ENCODE measurements around the gene BAHD1.
A peak's percentile ranks its signal among the peaks of the same experiment; 100 is the strongest.

BAHD1 gene

DNA sequence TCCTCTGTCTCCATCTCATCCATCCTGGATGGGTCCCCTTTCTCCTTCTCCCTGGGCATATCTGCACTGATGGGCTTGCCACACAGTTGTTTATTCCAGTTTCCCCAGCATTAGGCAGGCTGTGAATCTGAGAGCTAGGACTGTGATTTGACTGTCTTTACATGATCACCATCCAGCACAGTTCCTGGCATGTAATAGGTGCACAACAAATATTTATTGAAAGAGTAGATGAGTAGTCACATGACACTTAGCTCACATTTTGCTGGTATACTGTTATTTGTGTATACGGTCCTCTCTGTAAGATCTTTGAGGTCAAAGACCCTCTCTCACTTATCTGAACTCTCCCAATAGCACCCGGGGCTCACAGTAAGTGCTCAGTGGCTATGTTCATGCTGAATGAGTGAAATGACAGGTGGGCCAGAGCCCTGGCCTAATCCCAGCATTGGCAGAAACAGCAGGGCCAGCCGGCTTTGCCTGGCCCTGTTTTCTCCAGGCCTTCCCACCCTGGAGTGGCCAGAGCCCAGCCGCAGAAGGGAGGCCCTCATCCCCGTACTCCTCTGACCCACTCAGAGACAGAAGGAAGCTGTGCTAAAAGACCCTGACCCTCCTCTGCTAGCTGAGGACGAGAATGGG lies 16.2 kb upstream of the BAHD1 start:
- H2BK120ac ChIP-seq (ENCODE audit: low read depth, low read length) = no peak overlapping the region
- H4K8ac ChIP-seq (ENCODE audit: low read depth, low read length) = no peak overlapping the region
- no peak overlapping the region for H4K91ac ChIP-seq (ENCODE audit: low read depth, low read length, poor library complexity)
- H3K4me1 ChIP-seq (ENCODE audit: control insufficient read depth in 2 of 2, insufficient read depth in 1 of 2, low read depth in 1 of 2, low read length in 2 of 2) = peaks cover 3 to 4% of the 10 kb centered on the region in 2 donors
- no peak overlapping the region for H3K14ac ChIP-seq (ENCODE audit: low read length)
- H3K27ac ChIP-seq (replicated peaks; ENCODE audit: low read length) = no peak overlapping the region
- no peak overlapping the region for H2AFZ ChIP-seq (ENCODE audit: low read length)
- H2BK12ac ChIP-seq (ENCODE audit: low read length) = no peak overlapping the region
- H3K4me3 ChIP-seq (ENCODE audit: low read length in 2 of 2) = peak overlapping the region in 1 of 2 donors; percentile 59
- H3K4ac ChIP-seq (ENCODE audit: low read length) = no peak overlapping the region
- H3K23ac ChIP-seq (ENCODE audit: low read depth, low read length, poor library complexity) = no peak overlapping the region
- no peak overlapping the region for H2BK15ac ChIP-seq (ENCODE audit: low read length)
- no peaks in the 10 kb centered on the region for H3K79me1 ChIP-seq (ENCODE audit: low read depth, low read length)
- no peak for DNase-seq (ENCODE audit: low spot score)
- no peak overlapping the region for H3K18ac ChIP-seq (ENCODE audit: low read length)
- H2BK5ac ChIP-seq (ENCODE audit: low read length) = no peak overlapping the region
- no peak overlapping the region for H3K4me2 ChIP-seq (ENCODE audit: insufficient read depth, low read length, poor library complexity, severe bottlenecking)
- H3K36me3 ChIP-seq (replicated peaks in 1 of 2; ENCODE audit: control insufficient read depth in 2 of 2, insufficient read depth in 2 of 2, low read length in 2 of 2) = peaks cover 0 to 2% of the 10 kb centered on the region in 2 donors
- WGBS, 2 donors (ENCODE audit: extremely low coverage in 2 of 2, insufficient read length in 2 of 2, insufficient replicate concordance in 1 of 2) = no CpG with 5 or more reads among the region's 6 CpGs
- H3K9ac ChIP-seq (ENCODE audit: low read depth, low read length, poor library complexity) = no peak overlapping the region
- H2AK5ac ChIP-seq (ENCODE audit: low read depth, low read length) = no peak overlapping the region
- peaks cover 0 to 2% (median 0%) of the 10 kb centered on the region in 3 experiments for H3K27me3 ChIP-seq (ENCODE audit: control insufficient read depth in 3 of 3, insufficient read depth in 3 of 3, low read depth in 1 of 3, low read length in 3 of 3)
- no peaks in the 10 kb centered on the region for H3K9me3 ChIP-seq (replicated peaks in 1 of 2; ENCODE audit: control insufficient read depth in 2 of 2, insufficient read depth in 1 of 2, low read depth in 1 of 2, low read length in 2 of 2)

GRCh38 chr15:40425681-40426080 lies 15.1 kb upstream of the BAHD1 start:
- Histone ChIP-seq H3K36me3 (replicated peaks in 1 of 2; ENCODE audit: control insufficient read depth in 2 of 2, insufficient read depth in 2 of 2, low read length in 2 of 2) (peaks cover 0 to 2% of the 10 kb centered on the region in 2 donors), H3K79me1 (ENCODE audit: low read depth, low read length) (no peaks in the 10 kb centered on the region)

DNA sequence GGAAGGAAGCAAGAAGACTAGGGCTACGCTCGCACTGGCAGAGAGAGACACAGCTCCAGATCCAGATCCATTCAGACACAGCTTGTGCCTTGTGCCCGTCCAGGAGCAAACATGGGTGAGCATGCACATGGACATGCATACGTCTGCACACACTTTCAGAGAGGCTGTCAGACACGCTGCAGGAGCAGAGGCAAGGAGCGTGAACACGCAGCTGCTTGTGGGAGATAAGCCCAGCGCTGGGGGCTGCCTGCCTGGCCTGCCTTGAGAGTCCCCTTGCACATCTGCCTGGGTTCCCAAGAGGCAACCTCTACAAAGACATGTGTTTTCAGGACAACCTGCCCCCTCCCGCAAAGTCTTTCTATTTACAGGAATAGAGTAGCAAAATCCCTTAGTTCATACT lies 13.6 kb upstream of the BAHD1 start:
- H3K27ac ChIP-seq (replicated peaks; ENCODE audit: low read length) = no peak overlapping the region
- peak overlapping the region in 1 of 2 donors; percentile 30 for H3K4me3 ChIP-seq (ENCODE audit: low read length in 2 of 2)
- no peak overlapping the region for H2AFZ ChIP-seq (ENCODE audit: low read length)
- H3K4me1 ChIP-seq (ENCODE audit: control insufficient read depth in 2 of 2, insufficient read depth in 1 of 2, low read depth in 1 of 2, low read length in 2 of 2) = peaks cover 0 to 2% of the 10 kb centered on the region in 2 donors
- WGBS, 2 donors (ENCODE audit: extremely low coverage in 2 of 2, insufficient read length in 2 of 2, insufficient replicate concordance in 1 of 2) = no CpG with 5 or more reads among the region's 9 CpGs
- no peak for DNase-seq (ENCODE audit: low spot score)
- no peaks in the 10 kb centered on the region for H3K79me1 ChIP-seq (ENCODE audit: low read depth, low read length)
- H3K18ac ChIP-seq (ENCODE audit: low read length) = no peak overlapping the region
- no peak overlapping the region for H3K14ac ChIP-seq (ENCODE audit: low read length)
- H2BK15ac ChIP-seq (ENCODE audit: low read length) = no peak overlapping the region
- no peak overlapping the region for H3K4ac ChIP-seq (ENCODE audit: low read length)
- H2BK12ac ChIP-seq (ENCODE audit: low read length) = no peak overlapping the region
- no peak overlapping the region for H3K4me2 ChIP-seq (ENCODE audit: insufficient read depth, low read length, poor library complexity, severe bottlenecking)
- H3K9ac ChIP-seq (ENCODE audit: low read depth, low read length, poor library complexity) = no peak overlapping the region
- no peak overlapping the region for H2AK5ac ChIP-seq (ENCODE audit: low read depth, low read length)
- peaks cover 0 to under 1% (median 0%) of the 10 kb centered on the region in 3 experiments for H3K27me3 ChIP-seq (ENCODE audit: control insufficient read depth in 3 of 3, insufficient read depth in 3 of 3, low read depth in 1 of 3, low read length in 3 of 3)
- H4K91ac ChIP-seq (ENCODE audit: low read depth, low read length, poor library complexity) = no peak overlapping the region
- peak overlapping the region; percentile 76 for H3K23ac ChIP-seq (ENCODE audit: low read depth, low read length, poor library complexity)
- peaks cover 0 to 2% of the 10 kb centered on the region in 2 donors for H3K36me3 ChIP-seq (replicated peaks in 1 of 2; ENCODE audit: control insufficient read depth in 2 of 2, insufficient read depth in 2 of 2, low read length in 2 of 2)
- H2BK5ac ChIP-seq (ENCODE audit: low read length) = no peak overlapping the region
- no peaks in the 10 kb centered on the region for H3K9me3 ChIP-seq (replicated peaks in 1 of 2; ENCODE audit: control insufficient read depth in 2 of 2, insufficient read depth in 1 of 2, low read depth in 1 of 2, low read length in 2 of 2)
- no peak overlapping the region for H2BK120ac ChIP-seq (ENCODE audit: low read depth, low read length)
- H4K8ac ChIP-seq (ENCODE audit: low read depth, low read length) = no peak overlapping the region

More at GRCh38 chr15:40425681-40426080, 15.1 kb upstream of the BAHD1 start:
- no peak overlapping the region for H2BK120ac ChIP-seq (ENCODE audit: low read depth, low read length)
- no peak overlapping the region for H3K18ac ChIP-seq (ENCODE audit: low read length)
- no peak overlapping the region for H2BK12ac ChIP-seq (ENCODE audit: low read length)
- H4K91ac ChIP-seq (ENCODE audit: low read depth, low read length, poor library complexity) = no peak overlapping the region
- no peak overlapping the region for H3K4ac ChIP-seq (ENCODE audit: low read length)
- no peak overlapping the region for H3K4me2 ChIP-seq (ENCODE audit: insufficient read depth, low read length, poor library complexity, severe bottlenecking)
- WGBS, 2 donors (ENCODE audit: extremely low coverage in 2 of 2, insufficient read length in 2 of 2, insufficient replicate concordance in 1 of 2) = no CpG with 5 or more reads among the region's 5 CpGs
- no peak overlapping the region for H3K4me3 ChIP-seq (ENCODE audit: low read length in 2 of 2)
- H2AFZ ChIP-seq (ENCODE audit: low read length) = no peak overlapping the region
- H3K9me3 ChIP-seq (replicated peaks in 1 of 2; ENCODE audit: control insufficient read depth in 2 of 2, insufficient read depth in 1 of 2, low read depth in 1 of 2, low read length in 2 of 2) = no peaks in the 10 kb centered on the region
- no peak overlapping the region for H4K8ac ChIP-seq (ENCODE audit: low read depth, low read length)
- H2BK15ac ChIP-seq (ENCODE audit: low read length) = no peak overlapping the region
- DNase-seq (ENCODE audit: low spot score) = no peak
- H3K27me3 ChIP-seq (ENCODE audit: control insufficient read depth in 3 of 3, insufficient read depth in 3 of 3, low read depth in 1 of 3, low read length in 3 of 3) = peaks cover 0 to 2% (median 0%) of the 10 kb centered on the region in 3 experiments
- H2AK5ac ChIP-seq (ENCODE audit: low read depth, low read length) = no peak overlapping the region
- no peak overlapping the region for H3K23ac ChIP-seq (ENCODE audit: low read depth, low read length, poor library complexity)
- no peak overlapping the region for H2BK5ac ChIP-seq (ENCODE audit: low read length)
- no peak overlapping the region for H3K27ac ChIP-seq (replicated peaks; ENCODE audit: low read length)
- no peak overlapping the region for H3K14ac ChIP-seq (ENCODE audit: low read length)
- no peak overlapping the region for H3K9ac ChIP-seq (ENCODE audit: low read depth, low read length, poor library complexity)
- peaks cover 4 to 6% of the 10 kb centered on the region in 2 donors for H3K4me1 ChIP-seq (ENCODE audit: control insufficient read depth in 2 of 2, insufficient read depth in 1 of 2, low read depth in 1 of 2, low read length in 2 of 2)

- H2BK15ac ChIP-seq (ENCODE audit: low read length) = no peak overlapping the region
- H4K91ac ChIP-seq (ENCODE audit: low read depth, low read length, poor library complexity) = no peak overlapping the region
- no peak overlapping the region for H2BK5ac ChIP-seq (ENCODE audit: low read length)
- H2AFZ ChIP-seq (ENCODE audit: low read length) = no peak overlapping the region
- H2AK5ac ChIP-seq (ENCODE audit: low read depth, low read length) = no peak overlapping the region
- no peaks in the 10 kb centered on the region for H3K9me3 ChIP-seq (replicated peaks in 1 of 2; ENCODE audit: control insufficient read depth in 2 of 2, insufficient read depth in 1 of 2, low read depth in 1 of 2, low read length in 2 of 2)
- H3K4me1 ChIP-seq (ENCODE audit: control insufficient read depth in 2 of 2, insufficient read depth in 1 of 2, low read depth in 1 of 2, low read length in 2 of 2) = peaks cover 0 to 2% of the 10 kb centered on the region in 2 donors
- H3K4ac ChIP-seq (ENCODE audit: low read length) = no peak overlapping the region
- no peak overlapping the region for H3K27ac ChIP-seq (replicated peaks; ENCODE audit: low read length)
- H4K8ac ChIP-seq (ENCODE audit: low read depth, low read length) = no peak overlapping the region
- DNase-seq (ENCODE audit: low spot score) = no peak
- H3K4me2 ChIP-seq (ENCODE audit: insufficient read depth, low read length, poor library complexity, severe bottlenecking) = no peak overlapping the region
- no peak overlapping the region for H2BK120ac ChIP-seq (ENCODE audit: low read depth, low read length)
- H3K9ac ChIP-seq (ENCODE audit: low read depth, low read length, poor library complexity) = no peak overlapping the region
- no peak overlapping the region for H2BK12ac ChIP-seq (ENCODE audit: low read length)
- H3K79me1 ChIP-seq (ENCODE audit: low read depth, low read length) = no peaks in the 10 kb centered on the region
- peaks cover 0 to 2% of the 10 kb centered on the region in 2 donors for H3K36me3 ChIP-seq (replicated peaks in 1 of 2; ENCODE audit: control insufficient read depth in 2 of 2, insufficient read depth in 2 of 2, low read length in 2 of 2)
- H3K27me3 ChIP-seq (ENCODE audit: control insufficient read depth in 3 of 3, insufficient read depth in 3 of 3, low read depth in 1 of 3, low read length in 3 of 3) = peaks cover 0 to 2% (median under 1%) of the 10 kb centered on the region in 3 experiments
- H3K23ac ChIP-seq (ENCODE audit: low read depth, low read length, poor library complexity) = no peak overlapping the region
- no CpG with 5 or more reads among the region's 4 CpGs for WGBS, 2 donors (ENCODE audit: extremely low coverage in 2 of 2, insufficient read length in 2 of 2, insufficient replicate concordance in 1 of 2)
- no peak overlapping the region for H3K4me3 ChIP-seq (ENCODE audit: low read length in 2 of 2)
- H3K18ac ChIP-seq (ENCODE audit: low read length) = no peak overlapping the region
- no peak overlapping the region for H3K14ac ChIP-seq (ENCODE audit: low read length)
Measured at GRCh38 chr15:40428185-40428584, 12.6 kb upstream of the BAHD1 start.
